GM21447 (cell line): Measurements from ENCODE around the gene PSMB1.
"Not testable (repeated sequence)": the region's sequence is repeated elsewhere in the genome, so short reads cannot be mapped to it uniquely, and the experiment has no call there.

Experiments used
- ATAC-seq: cut with Tn5 transposase; IDR thresholded peaks from one replicate; pipeline ENCODE4 v1.9.1; 2021; ENCODE audit not compliant: unreplicated experiment

The PSMB1 gene

DNA sequence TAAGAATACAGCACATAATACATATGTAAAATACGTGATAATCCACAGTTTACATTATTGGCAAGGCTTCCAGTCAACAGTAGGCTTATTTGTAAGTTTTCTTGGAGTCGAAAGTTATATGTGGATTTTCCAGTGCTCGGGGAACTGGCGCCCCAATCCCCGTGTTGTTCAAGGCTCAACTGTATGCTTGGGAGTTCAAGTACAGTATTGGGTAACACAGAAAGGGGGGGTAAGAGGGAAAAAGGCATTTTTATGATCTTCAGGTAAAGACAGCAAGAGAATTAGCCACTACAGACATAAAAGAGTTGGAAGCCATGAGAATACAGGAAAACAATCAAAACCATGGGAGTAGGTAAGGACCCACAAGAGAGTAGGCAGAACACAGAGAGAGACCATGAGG is 16.4 kb downstream of the PSMB1 start:
- no peak for ATAC-seq

DNA sequence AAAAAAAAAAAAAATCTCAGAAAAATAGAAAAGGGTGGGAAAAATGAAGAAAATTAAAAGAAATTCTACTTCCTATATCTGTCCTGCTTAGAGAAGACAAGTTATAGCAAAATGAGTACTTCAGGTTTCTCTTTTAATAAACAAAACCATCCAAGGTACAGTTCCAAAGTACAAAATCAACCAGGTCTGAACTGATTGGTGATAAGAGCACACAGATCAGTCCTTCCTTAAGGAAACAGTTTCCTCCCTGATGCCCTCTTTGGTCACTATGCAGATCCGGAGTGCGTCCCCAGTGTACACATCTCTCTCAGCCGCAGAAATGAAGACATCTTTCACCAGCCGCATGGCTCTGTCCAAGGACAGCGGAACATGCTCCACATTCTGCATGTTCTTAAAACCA is 18.1 kb downstream of the PSMB1 start:
- no peak for ATAC-seq

- ATAC-seq = no peak
Measured at GRCh38 chr6:170533792-170534191, 19.3 kb downstream of the PSMB1 start.

- ATAC-seq = no peak
Measured at GRCh38 chr6:170532867-170533488, 20.1 kb downstream of the PSMB1 start.

- ATAC-seq = peak; percentile 86
Measured at GRCh38 chr6:170529839-170530469, 23.2 kb downstream of the PSMB1 start.

DNA sequence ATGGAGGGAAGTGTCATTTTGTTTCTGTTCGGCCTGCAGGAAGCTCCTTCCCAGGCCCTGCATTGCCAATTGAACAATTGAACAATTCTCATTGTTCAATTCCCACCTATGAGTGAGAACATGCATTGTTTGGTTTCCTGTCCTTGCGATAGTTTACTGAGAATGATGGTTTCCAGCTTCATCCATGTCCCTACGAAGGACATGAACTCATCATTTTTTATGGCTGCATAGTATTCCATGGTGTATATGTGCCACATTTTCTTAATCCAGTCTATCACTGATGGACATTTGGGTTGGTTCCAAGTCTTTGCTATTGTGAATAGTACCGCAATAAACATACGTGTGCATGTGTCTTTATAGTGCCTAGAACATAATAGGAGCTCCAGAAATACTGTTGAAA is 25.1 kb downstream of the PSMB1 start:
- not testable (repeated sequence) for ATAC-seq

DNA sequence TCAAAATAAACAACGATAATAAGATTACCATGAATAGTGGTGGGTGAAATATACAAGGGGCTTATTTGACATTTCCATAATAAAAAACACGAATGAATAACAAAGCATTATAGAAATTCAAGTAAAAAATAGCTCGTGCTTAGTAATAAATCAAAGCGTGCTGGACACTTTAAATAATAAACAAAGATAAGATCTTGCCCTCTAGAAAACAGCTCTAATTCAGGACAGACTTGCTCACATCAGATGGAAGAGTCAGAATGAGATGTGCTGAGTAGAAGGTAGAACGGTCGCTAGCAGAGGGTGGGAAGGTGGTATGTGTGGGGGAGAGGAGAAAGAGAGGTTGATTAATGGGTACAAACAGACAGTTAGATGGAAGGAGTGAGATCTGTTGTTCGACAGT is 27.3 kb downstream of the PSMB1 start:
- ATAC-seq = no peak

GRCh38 chr6:170524172-170524502 is 29.0 kb downstream of the PSMB1 start:
- ATAC-seq = no peak

GRCh38 chr6:170523256-170524171 is 29.6 kb downstream of the PSMB1 start:
- no peak for ATAC-seq

GRCh38 chr6:170522565-170523183 is 30.4 kb downstream of the PSMB1 start:
- no peak for ATAC-seq

DNA sequence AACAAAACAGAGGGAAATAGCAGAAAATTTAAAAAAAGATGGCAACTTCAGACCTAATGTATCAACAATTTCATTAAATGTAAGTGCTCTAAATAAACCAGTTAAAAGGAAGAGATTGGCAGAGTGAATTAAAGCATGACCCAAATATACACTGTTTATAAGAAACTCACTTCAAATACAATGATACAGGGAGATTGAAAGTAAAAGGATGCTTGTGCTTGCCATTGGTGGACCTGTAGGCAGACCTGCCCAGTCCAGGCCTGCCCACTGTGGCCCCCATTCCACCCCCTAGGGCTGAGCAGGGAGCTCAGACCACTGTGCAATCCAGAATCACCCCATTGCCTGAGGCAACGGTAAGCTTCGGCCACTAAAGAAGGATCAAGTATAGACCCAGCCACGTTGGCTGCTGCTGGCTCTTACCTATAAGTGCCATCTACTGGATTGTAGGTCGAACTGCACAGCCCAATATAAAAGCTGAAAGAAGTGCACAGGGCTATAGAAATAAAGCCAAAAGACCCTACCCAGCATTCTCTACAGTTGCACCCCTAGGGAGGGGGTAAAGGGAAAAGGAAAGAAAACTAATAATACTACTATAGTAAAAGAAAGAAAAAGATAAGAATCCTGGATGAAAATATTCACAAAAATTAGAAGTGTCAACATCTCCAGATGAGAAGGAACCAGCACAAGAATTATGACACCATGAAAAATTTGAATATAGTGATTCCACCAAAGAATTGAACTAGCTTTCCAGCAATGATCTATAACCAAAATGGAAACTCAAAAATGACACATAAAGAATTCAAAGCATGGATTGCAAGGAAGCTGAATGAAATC is 36.1 kb downstream of the PSMB1 start:
- peak; percentile 90 for ATAC-seq

DNA sequence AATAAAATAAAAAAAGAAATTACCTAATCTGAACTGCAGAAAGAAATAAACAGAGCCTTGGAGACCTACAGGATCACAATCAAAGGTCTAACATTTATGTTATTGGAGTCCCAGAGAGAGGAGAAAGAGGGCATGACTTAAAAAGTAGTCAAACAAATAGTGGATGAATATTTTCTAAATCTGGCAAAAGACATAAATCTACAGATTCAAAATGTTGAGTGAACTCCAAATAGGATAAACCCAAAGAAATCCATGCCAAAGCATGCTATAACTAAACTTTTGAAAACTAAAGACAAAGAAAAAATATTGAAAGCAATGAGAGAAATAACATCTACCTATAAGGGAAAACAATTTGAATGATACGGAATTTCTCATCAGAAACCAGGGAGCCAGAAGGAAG is 38.2 kb downstream of the PSMB1 start:
- ATAC-seq = no peak

DNA sequence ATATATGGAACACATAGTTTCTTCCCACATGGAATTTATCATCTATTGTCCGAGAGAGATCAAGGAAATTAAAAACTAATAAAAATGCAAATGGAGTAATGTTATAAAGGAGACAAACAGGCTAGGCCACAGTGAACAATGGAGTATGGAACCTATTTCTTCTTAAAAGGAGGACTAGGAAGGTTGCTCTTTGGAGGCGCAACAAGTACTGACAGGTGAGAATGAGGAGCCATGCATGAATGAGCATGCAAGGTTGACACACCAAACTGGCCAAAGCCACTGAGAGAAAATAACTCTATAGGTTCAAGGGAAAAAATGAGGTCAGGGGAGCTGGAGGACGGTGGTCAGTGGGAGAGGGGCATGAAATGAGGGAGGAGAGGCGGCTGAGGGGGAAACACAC is 40.9 kb downstream of the PSMB1 start:
- ATAC-seq = no peak

DNA sequence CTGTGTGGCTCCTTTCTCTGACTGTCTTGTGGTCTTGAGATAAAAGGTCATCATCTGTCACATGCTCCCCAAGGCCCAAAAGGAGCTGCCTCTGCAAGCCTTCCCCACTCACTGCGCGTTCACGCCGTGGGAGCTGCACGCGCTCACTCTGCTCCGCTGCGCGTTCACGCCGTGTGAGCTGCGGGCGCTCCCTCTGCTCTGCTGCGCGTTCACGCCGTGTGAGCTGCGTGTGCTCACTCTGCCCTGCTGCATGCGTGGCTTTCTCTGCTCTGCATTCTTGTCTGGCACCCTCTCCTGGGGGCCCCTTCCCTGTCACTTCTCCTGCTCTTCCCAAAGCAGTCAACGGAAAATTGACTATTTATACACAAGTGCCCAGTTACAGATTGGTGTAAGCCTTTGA is 42.5 kb downstream of the PSMB1 start:
- no peak for ATAC-seq

- no peak for ATAC-seq
Measured at GRCh38 chr6:170509723-170510018, 43.4 kb downstream of the PSMB1 start.

GRCh38 chr6:170508892-170509722 is 44.0 kb downstream of the PSMB1 start:
- ATAC-seq = not testable (repeated sequence)

DNA sequence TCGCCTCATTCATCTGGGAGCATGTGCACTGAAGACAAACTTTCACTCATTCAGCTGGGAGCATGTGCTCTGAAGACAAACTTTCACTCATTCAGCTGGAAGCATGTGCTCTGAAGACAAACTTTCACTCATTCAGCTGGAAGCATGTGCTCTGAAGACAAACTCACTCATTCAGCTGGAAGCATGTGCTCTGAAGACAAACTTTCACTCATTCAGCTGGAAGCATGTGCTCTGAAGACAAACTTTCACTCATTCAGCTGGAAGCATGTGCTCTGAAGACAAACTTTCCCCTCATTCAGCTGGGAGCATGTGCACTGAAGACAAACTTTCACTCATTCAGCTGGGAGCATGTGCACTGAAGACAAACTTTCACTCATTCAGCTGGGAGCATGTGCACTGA is 44.8 kb downstream of the PSMB1 start:
- ATAC-seq = not testable (repeated sequence)

DNA sequence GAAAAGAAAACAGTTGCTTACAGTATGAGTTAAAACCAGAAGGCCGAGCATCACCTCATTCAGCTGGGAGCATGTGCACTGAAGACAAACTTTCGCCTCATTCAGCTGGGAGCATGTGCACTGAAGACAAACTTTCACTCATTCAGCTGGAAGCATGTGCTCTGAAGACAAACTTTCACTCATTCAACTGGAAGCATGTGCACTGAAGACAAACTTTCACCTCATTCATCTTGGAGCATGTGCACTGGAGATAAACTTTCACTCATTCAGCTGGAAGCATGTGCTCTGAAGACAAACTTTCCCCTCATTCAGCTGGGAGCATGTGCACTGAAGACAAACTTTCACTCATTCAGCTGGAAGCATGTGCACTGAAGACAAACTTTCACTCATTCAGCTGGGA is 45.4 kb downstream of the PSMB1 start:
- ATAC-seq = not testable (repeated sequence)

GRCh38 chr6:170506446-170506845 is 46.7 kb downstream of the PSMB1 start:
- ATAC-seq = no peak

- ATAC-seq = no peak
Measured at GRCh38 chr6:170505306-170505705, 47.8 kb downstream of the PSMB1 start.
